Osteoblast (primary cell): Measurements from ENCODE around the gene LRRC3. TPM values are rescaled to one million over a fixed set of nuclear protein-coding genes. Genes with fewer than 3 reads are reported as not detected.

ENCODE experiments used
- DNase-seq: peaks from one replicate; pipeline ENCODE4 v3.0.0; 2011; ENCODE audit warnings: low spot score, mixed read lengths; ENCODE audit not compliant: insufficient read length; ENCODE audit errors: missing footprints
- H2AFZ ChIP-seq: 2 replicates; pipeline ENCODE4 v1.6.0; 2011; ENCODE audit warnings: mild to moderate bottlenecking, low read length
- H3K27ac ChIP-seq: 2 replicates; pipeline ENCODE4 v1.5.1; 2011; ENCODE audit warnings: mild to moderate bottlenecking, low read depth, low read length, moderate library complexity
- H3K27me3 ChIP-seq: 2 replicates; pipeline ENCODE4 v1.6.0; 2012; ENCODE audit warnings: mild to moderate bottlenecking, control low read depth, inconsistent platforms, low read length, moderate library complexity; ENCODE audit not compliant: insufficient read depth
- H3K36me3 ChIP-seq: 2 replicates; pipeline ENCODE4 v1.5.1; 2011; ENCODE audit warnings: mild to moderate bottlenecking, low read length, control low read depth, moderate library complexity; ENCODE audit not compliant: insufficient read depth
- H3K4me1 ChIP-seq: 2 replicates; pipeline ENCODE4 v1.5.1; 2011; ENCODE audit warnings: mild to moderate bottlenecking, low read length, control low read depth, moderate library complexity; ENCODE audit not compliant: insufficient read depth
- H3K4me2 ChIP-seq: 2 replicates; pipeline ENCODE4 v1.6.0; 2011; ENCODE audit warnings: mild to moderate bottlenecking, low read length; ENCODE audit not compliant: insufficient read depth
- H3K4me3 ChIP-seq: fragments of 200-600 bp; sonication (generic); 3 replicates; pipeline ENCODE4 v1.5.1; 2012; ENCODE audit warnings: mild to moderate bottlenecking, low read length, inconsistent platforms; ENCODE audit not compliant: insufficient read depth
- H3K79me2 ChIP-seq: 2 replicates; pipeline ENCODE4 v1.6.0; 2012; ENCODE audit warnings: mild to moderate bottlenecking, low read length, control low read depth, inconsistent platforms; ENCODE audit not compliant: insufficient read depth
- H3K9me3 ChIP-seq: 2 replicates; pipeline ENCODE4 v1.5.1; 2011; ENCODE audit warnings: low read depth, low read length, control low read depth
- H4K20me1 ChIP-seq: 2 replicates; pipeline ENCODE4 v1.6.0; 2012; ENCODE audit warnings: mild to moderate bottlenecking, low read length, control low read depth; ENCODE audit not compliant: insufficient read depth
- CTCF ChIP-seq: IDR thresholded peaks from 2 replicates; pipeline ENCODE4 v1.5.1; 2011; ENCODE audit warnings: mild to moderate bottlenecking, low read depth, low read length, moderate library complexity; ENCODE audit errors: extremely low read depth
- total RNA-seq: library from RNA; depleted of rRNA; stranded (reverse); fragments of >200 nt; gene quantifications from 2 replicates; pipeline ENCODE4 v1.2.3, GENCODE V29; 2012

Gene LRRC3
- total RNA-seq, 1 donor = 0.72 TPM

GRCh38 chr21:44506279-44507255, 51.3 kb downstream of the LRRC3 start:
- Histone ChIP-seq H4K20me1 (no peaks in the 10 kb centered on the region), H3K9me3 (no peaks in the 10 kb centered on the region), H3K4me1 (no peaks in the 10 kb centered on the region), H3K27me3 (peaks cover 3% of the 10 kb centered on the region), H3K4me2 (no peak overlapping the region), H3K36me3 (no peaks in the 10 kb centered on the region), H3K79me2 (no peaks in the 10 kb centered on the region), H3K27ac (no peak overlapping the region), H3K4me3 (no peak overlapping the region), H2AFZ (no peak overlapping the region)
- no peak for DNase-seq
- TF ChIP-seq CTCF = no peak

GRCh38 chr21:44507673-44508425, 52.5 kb downstream of the LRRC3 start:
- H4K20me1 ChIP-seq = no peaks in the 10 kb centered on the region
- H3K9me3 ChIP-seq = no peaks in the 10 kb centered on the region
- no peak for TF ChIP-seq CTCF
- no peak overlapping the region for H3K4me3 ChIP-seq
- no peak overlapping the region for H3K4me2 ChIP-seq
- H3K36me3 ChIP-seq = no peaks in the 10 kb centered on the region
- no peaks in the 10 kb centered on the region for H3K79me2 ChIP-seq
- no peak overlapping the region for H3K27ac ChIP-seq
- H3K4me1 ChIP-seq = no peaks in the 10 kb centered on the region
- no peak overlapping the region for H2AFZ ChIP-seq
- no peak for DNase-seq
- H3K27me3 ChIP-seq = peaks cover 3% of the 10 kb centered on the region

GRCh38 chr21:44508426-44508710, 53.1 kb downstream of the LRRC3 start:
- TF ChIP-seq CTCF = no peak
- no peak overlapping the region for H3K4me3 ChIP-seq
- no peaks in the 10 kb centered on the region for H3K36me3 ChIP-seq
- H3K4me1 ChIP-seq = no peaks in the 10 kb centered on the region
- no peak overlapping the region for H3K27ac ChIP-seq
- H3K4me2 ChIP-seq = no peak overlapping the region
- no peaks in the 10 kb centered on the region for H3K9me3 ChIP-seq
- H2AFZ ChIP-seq = no peak overlapping the region
- H3K79me2 ChIP-seq = no peaks in the 10 kb centered on the region
- no peak for DNase-seq
- H3K27me3 ChIP-seq = peaks cover 3% of the 10 kb centered on the region
- H4K20me1 ChIP-seq = no peaks in the 10 kb centered on the region
